ENCODE measurements around the gene RPL28.

RPL28 gene

DNA sequence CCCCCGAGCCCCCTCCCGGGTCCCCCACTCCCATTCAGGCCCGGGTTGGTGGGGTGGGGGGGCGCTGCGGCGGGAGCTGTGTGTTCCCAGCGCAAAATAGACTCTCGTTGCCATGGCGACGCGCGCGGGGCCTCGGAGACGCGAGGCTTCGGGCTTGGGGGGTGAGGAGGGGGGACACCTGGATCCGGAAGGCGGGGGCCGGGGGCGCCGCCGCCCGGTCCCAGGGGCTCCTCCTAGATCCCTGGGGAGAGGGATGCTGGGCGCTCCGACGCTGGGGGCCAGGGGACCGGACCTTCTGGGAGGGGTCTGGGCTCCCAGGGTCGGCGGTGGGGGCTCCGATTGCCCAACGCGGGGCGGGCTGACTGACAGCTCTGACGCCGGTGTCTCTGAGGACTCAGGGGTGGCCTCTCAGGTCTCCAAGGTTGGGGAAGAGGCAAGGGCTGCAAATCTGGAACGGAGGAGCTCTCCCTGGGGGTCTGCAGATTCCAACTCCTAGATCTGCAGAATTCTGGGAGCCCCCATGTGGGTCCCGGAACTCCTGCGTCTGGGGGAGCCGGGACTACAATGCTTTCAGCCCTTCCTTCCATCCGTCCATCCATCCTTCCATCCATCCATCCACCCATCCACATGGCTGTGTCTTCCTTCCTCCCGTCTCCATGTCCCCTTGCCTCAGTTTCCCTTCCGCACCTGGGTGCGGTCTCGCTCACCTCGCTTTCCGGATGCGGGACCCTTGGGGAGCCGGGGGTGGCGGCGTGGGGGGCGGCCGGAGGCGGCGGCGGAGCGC lies 66.4 kb downstream of the RPL28 start (continued):
- TF ChIP-seq, protein P1, sequence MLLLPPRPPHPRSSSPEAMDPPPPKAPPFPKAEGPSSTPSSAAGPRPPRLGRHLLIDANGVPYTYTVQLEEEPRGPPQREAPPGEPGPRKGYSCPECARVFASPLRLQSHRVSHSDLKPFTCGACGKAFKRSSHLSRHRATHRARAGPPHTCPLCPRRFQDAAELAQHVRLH (tag by site-specific recombination; IDR thresholded peaks at IDR 0.05): no peak
- no peak for TF ChIP-seq ZNF473 (tag by site-specific recombination; IDR thresholded peaks at IDR 0.05)
- TF ChIP-seq ZNF155 (tag by site-specific recombination; IDR thresholded peaks at IDR 0.05): no peak
- TF ChIP-seq, protein P2, sequence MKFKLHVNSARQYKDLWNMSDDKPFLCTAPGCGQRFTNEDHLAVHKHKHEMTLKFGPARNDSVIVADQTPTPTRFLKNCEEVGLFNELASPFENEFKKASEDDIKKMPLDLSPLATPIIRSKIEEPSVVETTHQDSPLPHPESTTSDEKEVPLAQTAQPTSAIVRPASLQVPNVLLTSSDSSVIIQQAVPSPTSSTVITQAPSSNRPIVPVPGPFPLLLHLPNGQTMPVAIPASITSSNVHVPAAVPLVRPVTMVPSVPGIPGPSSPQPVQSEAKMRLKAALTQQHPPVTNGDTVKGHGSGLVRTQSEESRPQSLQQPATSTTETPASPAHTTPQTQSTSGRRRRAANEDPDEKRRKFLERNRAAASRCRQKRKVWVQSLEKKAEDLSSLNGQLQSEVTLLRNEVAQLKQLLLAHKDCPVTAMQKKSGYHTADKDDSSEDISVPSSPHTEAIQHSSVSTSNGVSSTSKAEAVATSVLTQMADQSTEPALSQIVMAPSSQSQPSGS (tag by site-specific recombination; IDR thresholded peaks at IDR 0.05; ENCODE audit: low read depth): no peak
- peak; percentile 80 for TF ChIP-seq ZNF366 (tag by site-specific recombination; conservative IDR thresholded peaks at IDR 0.05)
- no peak for TF ChIP-seq BCL11B (tag by site-specific recombination; IDR thresholded peaks at IDR 0.05; ENCODE audit: low read depth)
- TF ChIP-seq, protein P3, sequence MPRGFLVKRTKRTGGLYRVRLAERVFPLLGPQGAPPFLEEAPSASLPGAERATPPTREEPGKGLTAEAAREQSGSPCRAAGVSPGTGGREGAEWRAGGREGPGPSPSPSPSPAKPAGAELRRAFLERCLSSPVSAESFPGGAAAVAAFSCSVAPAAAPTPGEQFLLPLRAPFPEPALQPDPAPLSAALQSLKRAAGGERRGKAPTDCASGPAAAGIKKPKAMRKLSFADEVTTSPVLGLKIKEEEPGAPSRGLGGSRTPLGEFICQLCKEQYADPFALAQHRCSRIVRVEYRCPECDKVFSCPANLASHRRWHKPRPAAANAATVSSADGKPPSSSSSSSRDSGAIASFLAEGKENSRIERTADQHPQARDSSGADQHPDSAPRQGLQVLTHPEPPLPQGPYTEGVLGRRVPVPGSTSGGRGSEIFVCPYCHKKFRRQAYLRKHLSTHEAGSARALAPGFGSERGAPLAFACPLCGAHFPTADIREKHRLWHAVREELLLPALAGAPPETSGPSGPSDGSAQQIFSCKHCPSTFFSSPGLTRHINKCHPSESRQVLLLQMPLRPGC (tag by site-specific recombination; IDR thresholded peaks at IDR 0.05): no peak
- TF ChIP-seq KLF1 (tag by site-specific recombination; IDR thresholded peaks at IDR 0.05): no peak
- peak; percentile 37 for TF ChIP-seq GLIS2 (tag by site-specific recombination; IDR thresholded peaks at IDR 0.05)
- TF ChIP-seq ZNF555 (tag by site-specific recombination; conservative IDR thresholded peaks at IDR 0.05): no peak
- no peak for TF ChIP-seq ZNF274 (IDR thresholded peaks at IDR 0.05; ENCODE audit: low read length)
- no peak for TF ChIP-seq ZNF274 (tag by site-specific recombination; IDR thresholded peaks at IDR 0.05; ENCODE audit: borderline replicate concordance)
- no peak for TF ChIP-seq ZNF214 (tag by site-specific recombination; IDR thresholded peaks at IDR 0.05; ENCODE audit: borderline replicate concordance)
- no peak for TF ChIP-seq ZNF175 (tag by site-specific recombination; IDR thresholded peaks at IDR 0.05)
- TF ChIP-seq ZNF610 (tag by site-specific recombination; IDR thresholded peaks at IDR 0.05; ENCODE audit: borderline replicate concordance): no peak
- TF ChIP-seq ZNF121 (tag by site-specific recombination; IDR thresholded peaks at IDR 0.05): no peak
- no peak for TF ChIP-seq BCL11A (tag by site-specific recombination; IDR thresholded peaks at IDR 0.05; ENCODE audit: low read depth)
- no peak for TF ChIP-seq ZNF416 (tag by site-specific recombination; IDR thresholded peaks at IDR 0.05)
- TF ChIP-seq FEZF1 (tag by site-specific recombination; IDR thresholded peaks at IDR 0.05): no peak
- TF ChIP-seq ZNF133 (tag by site-specific recombination; IDR thresholded peaks at IDR 0.05): no peak
